HepG2 (cell line): ENCODE data around the gene RHOG. TPM values are rescaled to one million over a fixed set of nuclear protein-coding genes. Genes with fewer than 3 reads are reported as not detected.

Experiments used
- ATAC-seq: fragments of 200-7000 bp; cut with Tn5 transposase; 3 replicates; pipeline ENCODE4 v1.9.1; 2020; ENCODE audit warnings: mild to moderate bottlenecking, moderate library complexity
- BruUV-seq: library from RNA; stranded (reverse); fragments of 400-500 nt; replicated peaks from 2 replicates; lab custom pipeline; 2021; lab: Mats Ljungman, UMichigan
- CTCF ChIA-PET: fragments of 300-600 bp; formaldehyde crosslinking; extraction: SDS; loops from one replicate; lab custom pipeline; 2021; ENCODE audit warnings: low total read pairs, inconsistent platforms, low intra/inter-chr PET ratio; lab: Yijun Ruan, JAX
- POLR2A ChIA-PET: fragments of 350-600 bp; sonication (Branson Sonifier 250); formaldehyde crosslinking; loops from one replicate; lab custom pipeline; 2020; ENCODE audit warnings: antibody characterized with exemption, inconsistent platforms; lab: Yijun Ruan, JAX
- DNase-seq: peaks from one replicate; pipeline ENCODE4 v3.0.0-alpha.2; 2015; ENCODE audit warnings: low spot score
- FAIRE-seq: peaks from 3 replicates; lab custom pipeline; 2011; peaks lifted over from hg19 to GRCh38; lab: Jason Lieb, UNC
- H2AFZ ChIP-seq: one replicate; pipeline ENCODE4 v1.6.1; 2011; ENCODE audit warnings: low read length, inconsistent platforms
- H3K27ac ChIP-seq: fragments of 300-600 bp; 3 replicates; pipeline ENCODE4 v1.8.0; 2011; ENCODE audit warnings: mixed run types, mild to moderate bottlenecking, mixed read lengths, low read length, inconsistent platforms; ENCODE audit not compliant: insufficient read depth; ENCODE audit errors: extremely low read length
- H3K27me3 ChIP-seq, 2 experiments: fragments of 200-600 bp in 1 of 2; 2 replicates in 1 of 2; 3 replicates in 1 of 2; pipeline versions ENCODE4 v1.6.0 to v1.8.0; 2011; ENCODE audit warnings: low read length in 2 of 2, mild to moderate bottlenecking in 2 of 2, moderate library complexity in 2 of 2, inconsistent platforms in 1 of 2; ENCODE audit not compliant: insufficient read depth in 2 of 2, control insufficient read depth in 1 of 2
- H3K36me3 ChIP-seq, 2 experiments: fragments of 200-600 bp in 1 of 2; replicated peaks in 1 of 2; 2 replicates in 1 of 2; 3 replicates in 1 of 2; pipeline versions ENCODE4 v1.5.1 to v1.8.0; 2011; ENCODE audit warnings: low read length in 2 of 2, inconsistent platforms in 1 of 2; ENCODE audit not compliant: insufficient read depth in 2 of 2, control insufficient read depth in 1 of 2
- H3K4me1 ChIP-seq: 2 replicates; pipeline ENCODE4 v1.5.1; 2012; ENCODE audit warnings: low read length, inconsistent platforms; ENCODE audit not compliant: insufficient read depth
- H3K4me2 ChIP-seq: 2 replicates; pipeline ENCODE4 v1.6.0; 2011; ENCODE audit warnings: low read depth, low read length, inconsistent platforms
- H3K4me3 ChIP-seq, 3 experiments: fragments of 200-600 bp in 1 of 3; sonication (generic), shearing (Covaris generic) in 1 of 3; replicated peaks in 1 of 3; 2 replicates each; pipeline ENCODE4 v1.5.1; 2011 to 2016; ENCODE audit warnings: low read length in 3 of 3, inconsistent platforms in 2 of 3, low read depth in 2 of 3, mild to moderate bottlenecking in 2 of 3, control low read depth in 1 of 3, mixed read lengths in 1 of 3; ENCODE audit not compliant: insufficient read depth in 1 of 3
- H3K79me2 ChIP-seq: one replicate; pipeline ENCODE4 v1.6.1; 2011; ENCODE audit warnings: low read length, inconsistent platforms; ENCODE audit not compliant: insufficient read depth
- H3K9ac ChIP-seq: 2 replicates; pipeline ENCODE4 v1.6.0; 2011; ENCODE audit warnings: mild to moderate bottlenecking, low read depth, low read length, inconsistent platforms; ENCODE audit not compliant: insufficient read depth
- H3K9me3 ChIP-seq: 2 replicates; pipeline ENCODE4 v1.5.1; 2012; ENCODE audit warnings: mild to moderate bottlenecking, low read length
- H4K20me1 ChIP-seq: 2 replicates; pipeline ENCODE4 v1.6.0; 2011; ENCODE audit warnings: inconsistent platforms, mild to moderate bottlenecking, low read length, moderate library complexity; ENCODE audit not compliant: insufficient read depth
- FOXA3 ChIP-seq: IDR thresholded peaks from 2 replicates; pipeline ENCODE4 v1.6.1; 2016; ENCODE audit warnings: missing genetic modification reagents, missing compliant biosample characterization
- MED1 ChIP-seq: sonication (generic); formaldehyde crosslinking; IDR thresholded peaks from 2 replicates; pipeline ENCODE4 v1.4.0; 2020; ENCODE audit warnings: missing genetic modification reagents
- MIER2 ChIP-seq: IDR thresholded peaks from 2 replicates; pipeline ENCODE4 v1.6.1; 2016; ENCODE audit warnings: missing biosample characterization, missing genetic modification reagents
- NONO ChIP-seq, 2 experiments: fragments of 450-650 bp in 1 of 2; sonication (generic) in 1 of 2; formaldehyde crosslinking in 1 of 2; IDR thresholded peaks in 1 of 2; conservative IDR thresholded peaks in 1 of 2; 2 replicates each; pipeline versions ENCODE4 v1.6.1 to v1.8.0; 2017 to 2022; ENCODE audit warnings: mild to moderate bottlenecking in 1 of 2, missing genetic modification reagents in 1 of 2, moderate library complexity in 1 of 2
- PHF20 ChIP-seq: sonication (generic); formaldehyde crosslinking; IDR thresholded peaks from 2 replicates; pipeline ENCODE4 v1.5.0; 2020; ENCODE audit warnings: mild to moderate bottlenecking, missing genetic modification reagents
- RFX3 ChIP-seq: IDR thresholded peaks from 2 replicates; pipeline ENCODE4 v1.6.1; 2016; ENCODE audit warnings: missing biosample characterization, missing genetic modification reagents
- TEAD3 ChIP-seq: optimal IDR thresholded peaks from 2 replicates; pipeline ENCODE3; 2016; ENCODE audit warnings: borderline replicate concordance
- ZNF44 ChIP-seq: sonication (generic); formaldehyde crosslinking; IDR thresholded peaks from 2 replicates; pipeline ENCODE4 v1.5.1; 2020; ENCODE audit warnings: mild to moderate bottlenecking, missing genetic modification reagents
- WGBS: methylation state at CpG from one replicate; pipeline ENCODE4 v1.1.6; 2017; ENCODE audit warnings: low lambda C conversion rate; 5-methylcytosine and 5-hydroxymethylcytosine counted together
- in situ Hi-C: cut with HindIII; loops from 2 replicates; pipeline ENCODE4 v1.10.0; 2017; ENCODE audit warnings: low pct_unique_long_range_greater_than_20kb; ENCODE audit not compliant: extremely low pct_ligation_motif_present
- intact Hi-C: fragments of 100-400 bp; cut with micrococcal nuclease; formaldehyde crosslinking; loops from one replicate; pipeline ENCODE4 v1.10.0; 2022; ENCODE audit not compliant: unreplicated experiment
- polyA plus RNA-seq, 8 experiments: library from polyadenylated mRNA; depleted of rRNA in 3 of 8; stranded (reverse) in 7 of 8; unstranded in 1 of 8; fragments of >200 nt; fragmentation: Illumina TruSeq in 4 of 8; extraction: Trizol in 4 of 8; gene quantifications; 2 replicates each; pipeline versions ENCODE4 v1.2.1 to v1.2.3, GENCODE V29; 2011 to 2016; ENCODE audit warnings: low read depth in 4 of 8, missing spikeins in 1 of 8, mixed read lengths in 1 of 8; ENCODE audit not compliant: insufficient read depth in 1 of 8
- total RNA-seq, 5 experiments: library from RNA; depleted of rRNA; stranded (reverse); fragments of >200 nt; fragmentation: Illumina TruSeq; extraction: Trizol; gene quantifications; 2 replicates each; pipeline ENCODE4 v1.2.3, GENCODE V29; 2016; ENCODE audit warnings: low read depth in 1 of 5
- TF ChIP-seq, protein P1 (sequence below): sonication (generic); formaldehyde crosslinking; IDR thresholded peaks from 2 replicates; pipeline ENCODE4 v1.4.0; 2020; ENCODE audit warnings: missing genetic modification reagents
- TF ChIP-seq, protein P2 (sequence below): sonication (generic); formaldehyde crosslinking; IDR thresholded peaks from 2 replicates; pipeline ENCODE4 v1.4.0; 2020; ENCODE audit warnings: mild to moderate bottlenecking, missing genetic modification reagents

Gene RHOG
- total and polyA plus RNA-seq, 2 of the 13 experiments (the other 11 are each of a cell fraction or from before 2014, with no cell fraction given): 7.7 to 23.4 TPM

DNA sequence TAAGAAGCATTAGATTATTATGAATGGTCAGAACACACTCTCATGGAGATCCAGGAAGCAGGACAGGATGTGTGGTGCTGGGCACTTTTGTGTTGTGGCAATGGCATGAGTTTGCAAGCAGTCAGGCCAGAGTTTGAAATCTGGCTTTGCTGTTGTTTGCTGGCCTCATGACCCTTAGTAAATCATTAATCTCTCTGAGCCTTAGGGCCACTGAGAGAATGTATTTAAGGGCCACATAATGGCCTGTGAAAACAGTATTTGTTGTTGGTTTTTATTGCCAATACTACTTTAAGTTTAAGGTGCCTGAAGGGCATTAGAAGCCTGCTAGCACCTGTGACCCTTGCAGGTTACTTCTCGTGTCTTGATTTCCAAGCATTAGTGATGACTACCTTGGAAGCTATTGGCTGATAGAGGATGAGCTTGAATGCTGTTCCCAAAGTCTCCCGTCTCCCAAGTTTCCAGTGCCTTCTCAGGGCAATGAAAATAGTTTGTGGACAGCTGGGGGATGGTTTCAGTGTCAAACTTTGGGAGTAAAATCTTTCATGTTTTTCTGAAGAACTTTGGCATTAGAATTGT, 39.3 kb upstream of the RHOG start:
- ChIA-PET CTCF (no interaction called here), POLR2A (interaction anchor here (0.9 to 2.0 kb wide), 6 partner anchors 10 to 31 kb away, joined by 3 to 20 read pairs (median 4); partner anchors contain the start of gene STIM1)
- Histone ChIP-seq H2AFZ (no peak overlapping the region), H3K27me3 (no peaks in the 10 kb centered on the region), H3K79me2 (peaks cover 68% of the 10 kb centered on the region), H3K9me3 (no peaks in the 10 kb centered on the region), H4K20me1 (no peaks in the 10 kb centered on the region), H3K27ac (peak overlapping the region; percentile 78), H3K4me1 (peaks cover 57% of the 10 kb centered on the region), H3K9ac (peak overlapping the region; percentile 50), H3K4me3 (peak overlapping the region; percentile 41 to 49 (median 47); a peak in 4 of 6 replicates), H3K36me3 (no peaks in the 10 kb centered on the region), H3K4me2 (peak overlapping the region; percentile 83)
- DNase-seq (peak; percentile 89), FAIRE-seq (peak; percentile 87), ATAC-seq (peak; percentile 90)
- WGBS: 0% methylated on average over 2 of the region's 2 CpGs
- in situ Hi-C loops (no loop called here), intact Hi-C loops (loop anchor here (1.0 kb wide), 1 partner anchor 25 kb away; the partner anchor contains the start of gene STIM1)
- BruUV-seq: no TSS peak
- no peak for TF ChIP-seq PHF20
- TF ChIP-seq TEAD3 (CRISPR knock-in tag): peak; percentile 59
- TF ChIP-seq, protein P1, sequence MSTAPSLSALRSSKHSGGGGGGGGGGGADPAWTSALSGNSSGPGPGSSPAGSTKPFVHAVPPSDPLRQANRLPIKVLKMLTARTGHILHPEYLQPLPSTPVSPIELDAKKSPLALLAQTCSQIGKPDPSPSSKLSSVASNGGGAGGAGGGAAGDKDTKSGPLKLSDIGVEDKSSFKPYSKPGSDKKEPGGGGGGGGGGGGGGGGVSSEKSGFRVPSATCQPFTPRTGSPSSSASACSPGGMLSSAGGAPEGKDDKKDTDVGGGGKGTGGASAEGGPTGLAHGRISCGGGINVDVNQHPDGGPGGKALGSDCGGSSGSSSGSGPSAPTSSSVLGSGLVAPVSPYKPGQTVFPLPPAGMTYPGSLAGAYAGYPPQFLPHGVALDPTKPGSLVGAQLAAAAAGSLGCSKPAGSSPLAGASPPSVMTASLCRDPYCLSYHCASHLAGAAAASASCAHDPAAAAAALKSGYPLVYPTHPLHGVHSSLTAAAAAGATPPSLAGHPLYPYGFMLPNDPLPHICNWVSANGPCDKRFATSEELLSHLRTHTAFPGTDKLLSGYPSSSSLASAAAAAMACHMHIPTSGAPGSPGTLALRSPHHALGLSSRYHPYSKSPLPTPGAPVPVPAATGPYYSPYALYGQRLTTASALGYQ (CRISPR knock-in tag): no peak
- peak; percentile 79 for TF ChIP-seq MED1 (CRISPR knock-in tag)
- no peak for TF ChIP-seq ZNF44 (CRISPR knock-in tag)
- TF ChIP-seq, protein P2, sequence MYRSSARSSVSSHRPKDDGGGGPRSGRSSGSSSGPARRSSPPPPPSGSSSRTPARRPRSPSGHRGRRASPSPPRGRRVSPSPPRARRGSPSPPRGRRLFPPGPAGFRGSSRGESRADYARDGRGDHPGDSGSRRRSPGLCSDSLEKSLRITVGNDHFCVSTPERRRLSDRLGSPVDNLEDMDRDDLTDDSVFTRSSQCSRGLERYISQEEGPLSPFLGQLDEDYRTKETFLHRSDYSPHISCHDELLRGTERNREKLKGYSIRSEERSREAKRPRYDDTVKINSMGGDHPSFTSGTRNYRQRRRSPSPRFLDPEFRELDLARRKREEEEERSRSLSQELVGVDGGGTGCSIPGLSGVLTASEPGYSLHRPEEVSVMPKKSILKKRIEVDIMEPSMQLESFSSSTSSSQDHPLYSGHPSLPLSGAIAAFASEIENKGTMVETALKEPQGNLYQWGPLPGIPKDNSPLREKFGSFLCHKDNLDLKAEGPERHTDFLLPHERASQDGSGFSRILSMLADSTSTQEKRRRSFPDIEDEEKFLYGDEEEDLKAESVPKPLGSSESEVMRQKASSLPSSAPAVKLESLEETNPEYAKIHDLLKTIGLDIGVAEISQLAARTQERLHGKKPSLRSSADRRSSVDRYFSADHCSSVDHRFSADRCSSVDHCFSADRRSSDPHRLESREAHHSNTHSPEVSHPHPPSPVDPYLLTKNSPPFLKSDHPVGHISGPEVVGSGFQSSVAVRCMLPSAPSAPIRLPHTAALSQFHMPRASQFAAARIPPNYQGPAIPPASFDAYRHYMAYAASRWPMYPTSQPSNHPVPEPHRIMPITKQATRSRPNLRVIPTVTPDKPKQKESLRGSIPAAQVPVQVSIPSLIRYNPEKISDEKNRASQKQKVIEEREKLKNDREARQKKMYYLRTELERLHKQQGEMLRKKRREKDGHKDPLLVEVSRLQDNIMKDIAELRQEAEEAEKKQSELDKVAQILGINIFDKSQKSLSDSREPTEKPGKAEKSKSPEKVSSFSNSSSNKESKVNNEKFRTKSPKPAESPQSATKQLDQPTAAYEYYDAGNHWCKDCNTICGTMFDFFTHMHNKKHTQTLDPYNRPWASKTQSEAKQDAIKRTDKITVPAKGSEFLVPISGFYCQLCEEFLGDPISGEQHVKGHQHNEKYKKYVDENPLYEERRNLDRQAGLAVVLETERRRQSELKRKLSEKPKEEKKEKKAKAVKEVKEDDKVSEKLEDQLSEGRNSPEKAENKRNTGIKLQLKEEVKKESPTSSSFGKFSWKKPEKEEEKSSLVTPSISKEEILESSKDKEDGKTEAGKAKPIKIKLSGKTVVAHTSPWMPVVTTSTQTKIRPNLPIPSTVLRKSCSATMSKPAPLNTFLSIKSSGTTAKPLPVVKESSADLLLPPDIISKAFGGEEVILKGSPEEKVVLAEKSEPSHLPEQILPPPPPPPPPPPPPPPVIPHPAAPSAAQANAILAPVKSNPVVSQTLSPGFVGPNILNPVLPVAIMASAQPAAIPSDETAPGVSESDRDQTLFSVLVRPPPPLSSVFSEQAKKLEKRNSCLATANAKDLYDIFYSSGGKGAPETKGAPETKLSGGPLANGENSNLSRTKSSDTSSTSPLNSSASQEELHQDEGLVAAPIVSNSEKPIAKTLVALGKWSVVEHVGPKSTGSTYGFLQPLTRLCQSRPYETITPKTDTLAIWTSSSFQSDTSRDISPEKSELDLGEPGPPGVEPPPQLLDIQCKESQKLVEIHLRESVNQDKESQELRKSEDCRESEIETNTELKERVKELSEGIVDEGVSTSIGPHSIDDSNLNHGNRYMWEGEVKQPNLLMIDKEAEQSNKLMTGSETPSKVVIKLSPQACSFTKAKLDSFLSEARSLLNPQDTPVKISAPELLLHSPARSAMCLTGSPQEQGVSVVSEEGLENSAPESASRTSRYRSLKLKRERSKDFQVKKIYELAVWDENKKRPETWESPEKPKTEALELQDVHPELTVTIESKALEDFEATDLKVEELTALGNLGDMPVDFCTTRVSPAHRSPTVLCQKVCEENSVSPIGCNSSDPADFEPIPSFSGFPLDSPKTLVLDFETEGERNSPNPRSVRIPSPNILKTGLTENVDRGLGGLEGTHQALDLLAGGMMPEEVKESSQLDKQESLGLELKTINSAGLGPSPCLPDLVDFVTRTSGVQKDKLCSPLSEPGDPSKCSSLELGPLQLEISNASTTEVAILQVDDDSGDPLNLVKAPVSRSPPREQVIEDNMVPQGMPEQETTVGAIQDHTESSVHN: no peak
- no peak for TF ChIP-seq RFX3 (CRISPR knock-in tag)
- peak; percentile 77 for TF ChIP-seq FOXA3 (CRISPR knock-in tag)
- TF ChIP-seq NONO (IDR thresholded peaks at IDR 0.05): no peak
- no peak for TF ChIP-seq NONO (CRISPR knock-in tag; conservative IDR thresholded peaks at IDR 0.05)
- no peak for TF ChIP-seq MIER2 (CRISPR knock-in tag)
